GM12865 (cell line): ENCODE results near the gene TBX10.

Experiments
- DNase-seq: peaks from one replicate; pipeline ENCODE4 v3.0.0; 2010; ENCODE audit warnings: low read depth
- H3K4me3 ChIP-seq: 2 replicates; pipeline ENCODE4 v1.5.1; 2011; ENCODE audit warnings: mild to moderate bottlenecking, low read depth, low read length, control low read depth
- CTCF ChIP-seq: IDR thresholded peaks from 2 replicates; pipeline ENCODE4 v1.5.1; 2011; ENCODE audit warnings: low read length, control low read depth, low read depth, inconsistent platforms; ENCODE audit not compliant: insufficient read depth; ENCODE audit errors: missing control alignments

Gene TBX10

GRCh38 chr11:67652965-67653845 lies 13.6 kb upstream of the TBX10 start:
- no peak for TF ChIP-seq CTCF
- no peak overlapping the region for H3K4me3 ChIP-seq
- DNase-seq, result no peak

GRCh38 chr11:67651976-67652781 lies 12.6 kb upstream of the TBX10 start:
- no peak overlapping the region for H3K4me3 ChIP-seq
- no peak for DNase-seq
- TF ChIP-seq CTCF, result no peak

- no peak for TF ChIP-seq CTCF
- peak; percentile 68 for DNase-seq
- H3K4me3 ChIP-seq, result peak overlapping the region; percentile 68
Measured at GRCh38 chr11:67649634-67650510, 10.3 kb upstream of the TBX10 start.

- peak; percentile 73 for DNase-seq
- TF ChIP-seq CTCF, result no peak
- H3K4me3 ChIP-seq, result no peak overlapping the region
Measured at GRCh38 chr11:67648796-67649613, 9.4 kb upstream of the TBX10 start.

GRCh38 chr11:67648140-67648795 lies 8.7 kb upstream of the TBX10 start:
- peak; percentile 87 for DNase-seq
- H3K4me3 ChIP-seq, result no peak overlapping the region
- TF ChIP-seq CTCF, result peak; percentile 74

- H3K4me3 ChIP-seq, result no peak overlapping the region
- no peak for DNase-seq
- no peak for TF ChIP-seq CTCF
Measured at GRCh38 chr11:67647471-67647870, 7.9 kb upstream of the TBX10 start.
